Measurements from ENCODE around the gene MYH2.

Gene MYH2

GRCh38 chr17:10513299-10514067, 36.0 kb downstream of the MYH2 start:
- DNase-seq: no peak

GRCh38 chr17:10512856-10513255, 36.6 kb downstream of the MYH2 start:
- no peak for DNase-seq

GRCh38 chr17:10499950-10500349, 49.5 kb downstream of the MYH2 start:
- DNase-seq: no peak

DNA sequence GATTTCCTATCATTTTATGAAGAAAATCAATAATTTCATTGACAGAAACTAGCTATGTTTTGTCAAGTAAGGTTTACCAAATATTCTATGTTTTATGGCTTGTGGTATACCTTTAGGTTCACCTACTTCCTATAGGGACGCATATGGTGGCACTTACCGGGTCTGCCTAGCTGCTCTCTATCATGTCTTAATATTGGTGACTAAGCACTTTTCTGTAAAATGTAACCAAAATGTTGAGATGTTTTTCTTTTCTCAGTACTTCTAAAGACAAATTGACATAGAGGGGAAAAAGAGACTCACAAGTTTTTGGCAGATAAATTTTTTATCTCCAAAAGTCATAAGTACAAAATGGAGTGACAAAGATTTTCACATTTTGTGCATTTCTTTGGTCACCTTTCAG, 57.5 kb downstream of the MYH2 start:
- DNase-seq: no peak

DNA sequence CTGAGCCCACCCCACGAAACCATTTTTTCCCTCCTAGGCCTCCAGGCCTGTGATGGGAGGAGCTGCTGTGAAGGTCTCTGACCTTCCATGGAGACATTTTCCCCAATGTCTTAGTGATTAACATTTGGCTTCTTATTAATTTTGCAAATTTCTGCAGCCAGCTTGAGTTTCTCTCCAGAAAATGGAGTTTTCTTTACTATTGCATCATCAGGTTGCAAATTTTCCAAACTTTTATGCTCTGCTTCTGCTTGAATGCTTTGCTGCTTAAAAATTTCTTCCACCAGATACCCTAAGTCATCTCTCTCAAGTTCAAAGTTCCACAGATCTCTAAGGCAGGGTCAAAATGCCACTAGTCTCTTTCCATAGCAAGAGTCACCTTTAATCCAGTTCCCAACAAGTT, 67.2 kb downstream of the MYH2 start:
- no peak for DNase-seq

DNA sequence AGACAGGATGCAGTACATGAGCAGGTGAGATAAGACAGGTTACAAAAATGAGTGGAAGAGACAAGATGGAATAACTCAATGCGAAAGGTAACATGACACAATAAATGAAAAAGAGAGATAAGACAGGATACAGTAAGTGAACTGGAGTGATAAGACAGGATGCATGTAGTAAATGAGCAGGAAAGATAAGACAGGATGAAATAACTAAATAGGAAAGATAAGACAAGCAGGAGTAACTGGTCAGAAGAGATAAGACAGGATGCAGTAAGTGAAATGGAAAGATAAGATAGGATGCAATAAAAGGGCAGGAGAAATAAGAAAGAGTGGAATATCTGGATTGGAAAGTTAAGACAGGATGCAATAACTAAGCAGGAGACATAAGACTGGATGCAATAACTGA, 71.8 kb downstream of the MYH2 start:
- DNase-seq: no peak

DNA sequence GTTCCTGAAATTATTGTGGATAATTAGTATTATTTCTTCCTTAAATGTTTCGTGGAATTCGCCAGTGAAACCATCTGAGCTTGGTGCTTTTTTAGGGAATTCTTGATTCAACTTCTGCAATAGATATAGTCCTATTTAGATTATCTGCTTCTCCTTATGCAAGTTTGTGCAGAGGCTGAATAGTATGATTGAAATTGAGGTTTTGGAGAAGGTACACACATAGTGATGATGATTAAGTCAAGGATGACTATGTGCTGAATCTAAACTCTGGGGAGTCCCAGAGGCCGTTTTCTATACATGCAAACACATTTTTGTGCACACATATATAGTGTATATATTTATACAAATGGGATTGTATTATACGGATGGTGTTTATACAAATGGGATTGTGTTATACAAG, 74.9 kb downstream of the MYH2 start:
- no peak for DNase-seq

DNA sequence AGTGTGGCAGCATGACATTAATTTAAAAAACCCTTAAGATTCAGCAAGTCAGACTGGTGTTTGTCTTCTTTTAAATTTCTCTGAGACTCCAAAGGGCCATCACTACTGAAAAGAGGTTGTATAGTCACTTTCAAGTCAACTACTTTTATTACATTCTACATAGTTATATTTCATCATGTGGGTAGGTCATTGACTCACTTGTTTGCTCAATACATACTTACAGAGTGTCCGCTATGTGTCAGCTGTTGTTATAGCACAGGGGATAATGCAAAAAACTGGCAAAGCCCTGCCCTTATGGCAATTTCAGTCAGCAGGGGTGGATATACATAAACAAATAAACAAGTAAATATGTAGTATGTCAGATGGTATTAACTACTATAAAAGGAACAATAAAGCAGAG, 77.6 kb downstream of the MYH2 start:
- no peak for DNase-seq
